DMS79 (cell line): ENCODE data around the gene TRAT1.
"Not testable (repeated sequence)": the region's sequence is repeated elsewhere in the genome, so short reads cannot be mapped to it uniquely, and the experiment has no call there.

Experiments used
- DNase-seq: peaks from one replicate; lab custom pipeline; 2025; lab: John Stamatoyannopoulos, UW

TRAT1 gene

GRCh38 chr3:108822123-108822897 lies at the start of gene TRAT1:
Gene TRAT1, plus strand, starts transcription at chr3:108822786. Its CDS starts 142 bp downstream, at chr3:108822928.
- no peak for DNase-seq

GRCh38 chr3:108775649-108776048 lies 46.9 kb upstream of the TRAT1 start:
- DNase-seq, result no peak

GRCh38 chr3:108779496-108779895 lies 43.1 kb upstream of the TRAT1 start:
- no peak for DNase-seq

GRCh38 chr3:108780235-108780634 lies 42.4 kb upstream of the TRAT1 start:
- no peak for DNase-seq

- no peak for DNase-seq
Measured at GRCh38 chr3:108791473-108791872, 31.1 kb upstream of the TRAT1 start.

- DNase-seq, result no peak
Measured at GRCh38 chr3:108804437-108804836, 18.1 kb upstream of the TRAT1 start.

- DNase-seq, result no peak
Measured at GRCh38 chr3:108804966-108805365, 17.6 kb upstream of the TRAT1 start.

GRCh38 chr3:108806316-108806715 lies 16.3 kb upstream of the TRAT1 start:
- DNase-seq, result no peak

GRCh38 chr3:108818404-108818803 lies 4.2 kb upstream of the TRAT1 start:
- no peak for DNase-seq

GRCh38 chr3:108820586-108820985 lies 2.0 kb upstream of the TRAT1 start:
- DNase-seq, result no peak

GRCh38 chr3:108823227-108823626 lies 641 bp downstream of the TRAT1 start:
- DNase-seq, result no peak

- not testable (repeated sequence) for DNase-seq
Measured at GRCh38 chr3:108823803-108824202, 1.2 kb downstream of the TRAT1 start.

GRCh38 chr3:108826309-108827187 lies 4.0 kb downstream of the TRAT1 start:
- no peak for DNase-seq

GRCh38 chr3:108830381-108830780 lies 7.8 kb downstream of the TRAT1 start:
- DNase-seq, result no peak

- DNase-seq, result no peak
Measured at GRCh38 chr3:108830991-108831614, 8.5 kb downstream of the TRAT1 start.

GRCh38 chr3:108833611-108834010 lies 11.0 kb downstream of the TRAT1 start:
- no peak for DNase-seq

GRCh38 chr3:108834551-108834950 lies 12.0 kb downstream of the TRAT1 start:
- no peak for DNase-seq

GRCh38 chr3:108835101-108835500 lies 12.5 kb downstream of the TRAT1 start:
- no peak for DNase-seq

- no peak for DNase-seq
Measured at GRCh38 chr3:108838436-108838835, 15.8 kb downstream of the TRAT1 start.

- no peak for DNase-seq
Measured at GRCh38 chr3:108845709-108846293, 23.2 kb downstream of the TRAT1 start.

GRCh38 chr3:108847187-108847586 lies 24.6 kb downstream of the TRAT1 start:
- DNase-seq, result no peak

- no peak for DNase-seq
Measured at GRCh38 chr3:108849075-108849474, 26.5 kb downstream of the TRAT1 start.
